Measurements from ENCODE around the gene DOCK3.

DOCK3 gene

GRCh38 chr3:51408021-51408420 lies 733.3 kb downstream of the DOCK3 start:
- no peak for DNase-seq (ENCODE audit: low read depth)

GRCh38 chr3:51408813-51409212 lies 734.1 kb downstream of the DOCK3 start:
- no peak for DNase-seq (ENCODE audit: low read depth)

- DNase-seq (ENCODE audit: low read depth) = no peak
These were observed 747.5 kb downstream of the DOCK3 start for GRCh38 chr3:51422211-51422610.

- DNase-seq (ENCODE audit: low read depth) = no peak
These were observed 752.2 kb downstream of the DOCK3 start for GRCh38 chr3:51426921-51427320.

DNA sequence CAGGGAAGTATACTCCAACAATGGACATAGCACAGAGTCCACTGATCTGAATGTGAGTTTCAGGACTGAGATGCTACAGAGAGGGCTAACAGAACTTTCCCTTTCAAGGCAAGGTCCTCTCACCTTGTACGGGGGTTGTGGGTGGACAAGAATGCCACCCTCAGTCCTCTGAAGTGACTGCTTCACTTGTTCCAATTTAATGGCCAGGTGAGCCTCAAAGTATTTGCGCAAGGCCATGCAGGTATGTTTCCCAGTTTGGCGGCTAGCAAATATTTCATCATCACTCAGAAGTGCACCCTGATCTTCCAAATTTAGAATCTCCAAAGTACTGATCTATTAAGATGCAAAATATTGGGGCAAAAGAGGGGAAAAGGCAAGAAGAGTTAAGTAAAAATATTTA lies 754.4 kb downstream of the DOCK3 start:
- DNase-seq (ENCODE audit: low read depth) = no peak

All from stimulated activated CD8-positive, alpha-beta memory T cell treated with anti-CD3 and anti-CD28 coated beads, Interleukin-12 subunit alpha, Interleukin-12 subunit beta, amount 100 ng/mL, for 1 hour (primary cell).